AG09309 (cell line): ENCODE results near the gene TBC1D2B.
"Not testable (repeated sequence)": the region's sequence is repeated elsewhere in the genome, so short reads cannot be mapped to it uniquely, and the experiment has no call there.

Experiments used
- DNase-seq: peaks from one replicate; pipeline ENCODE4 v3.0.0-alpha.2; 2010; ENCODE audit warnings: low read depth
- H3K4me3 ChIP-seq: 2 replicates; pipeline ENCODE4 v1.5.1; 2011; ENCODE audit warnings: mild to moderate bottlenecking, low read depth, low read length, moderate library complexity; ENCODE audit not compliant: control insufficient read depth
- CTCF ChIP-seq: IDR thresholded peaks from 2 replicates; pipeline ENCODE4 v1.5.1; 2011; ENCODE audit warnings: mild to moderate bottlenecking, low read depth, low read length, inconsistent platforms; ENCODE audit not compliant: insufficient read depth, control insufficient read depth; ENCODE audit errors: missing control alignments

TBC1D2B gene

GRCh38 chr15:77988347-77989295, 88.9 kb downstream of the TBC1D2B start:
- H3K4me3 ChIP-seq = no peak overlapping the region
- TF ChIP-seq CTCF = no peak
- no peak for DNase-seq

GRCh38 chr15:77987765-77988136, 89.8 kb downstream of the TBC1D2B start:
- not testable (repeated sequence) for H3K4me3 ChIP-seq, DNase-seq

- TF ChIP-seq CTCF = no peak
- H3K4me3 ChIP-seq = no peak overlapping the region
- DNase-seq = no peak
Observed at GRCh38 chr15:77986891-77987764, 90.4 kb downstream of the TBC1D2B start.

- TF ChIP-seq CTCF = no peak
- DNase-seq = no peak
Observed at GRCh38 chr15:77985931-77986480, 91.5 kb downstream of the TBC1D2B start.

GRCh38 chr15:77985031-77985930, 92.2 kb downstream of the TBC1D2B start:
- no peak for TF ChIP-seq CTCF
- H3K4me3 ChIP-seq = no peak overlapping the region
- no peak for DNase-seq

More at GRCh38 chr15:77985931-77986480, 91.5 kb downstream of the TBC1D2B start:
- H3K4me3 ChIP-seq = no peak overlapping the region

- DNase-seq = no peak
- TF ChIP-seq CTCF = no peak
Observed at GRCh38 chr15:77984446-77984861, 93.1 kb downstream of the TBC1D2B start.

More at GRCh38 chr15:77984446-77984861, 93.1 kb downstream of the TBC1D2B start:
- no peak overlapping the region for H3K4me3 ChIP-seq
